H9 (cell line): ENCODE measurements around the gene ERO1B. TPM values are rescaled to one million over a fixed set of nuclear protein-coding genes. Genes with fewer than 3 reads are reported as not detected.

ENCODE experiments used
- DNase-seq: peaks from one replicate; pipeline ENCODE4 v3.0.0-alpha.2; 2017
- H2AFZ ChIP-seq: one replicate; pipeline ENCODE4 v1.6.1; 2013; ENCODE audit warnings: mild to moderate bottlenecking, low read length, control low read depth, moderate library complexity
- H2AK5ac ChIP-seq: 2 replicates; pipeline ENCODE4 v1.6.1; 2013; ENCODE audit warnings: low read length, control low read depth, mixed read lengths; ENCODE audit not compliant: insufficient read length
- H2BK120ac ChIP-seq: one replicate; pipeline ENCODE4 v1.6.1; 2013; ENCODE audit warnings: low read depth, mild to moderate bottlenecking, low read length, control low read depth, inconsistent platforms; ENCODE audit not compliant: poor library complexity, severe bottlenecking
- H2BK12ac ChIP-seq: 2 replicates; pipeline ENCODE4 v1.6.1; 2013; ENCODE audit warnings: low read length, control low read depth, mixed read lengths, low read depth; ENCODE audit not compliant: insufficient read length
- H2BK15ac ChIP-seq: 2 replicates; pipeline ENCODE4 v1.6.1; 2013; ENCODE audit warnings: low read depth, low read length, control low read depth
- H2BK20ac ChIP-seq: one replicate; pipeline ENCODE4 v1.6.1; 2013; ENCODE audit warnings: low read depth, mild to moderate bottlenecking, low read length, control low read depth, inconsistent platforms; ENCODE audit not compliant: poor library complexity, severe bottlenecking
- H2BK5ac ChIP-seq: 2 replicates; pipeline ENCODE4 v1.6.1; 2013; ENCODE audit warnings: low read length, control low read depth, mixed read lengths; ENCODE audit not compliant: insufficient read length
- H3K14ac ChIP-seq: 2 replicates; pipeline ENCODE4 v1.6.1; 2013; ENCODE audit warnings: low read length, control low read depth; ENCODE audit not compliant: insufficient read depth
- H3K18ac ChIP-seq: 2 replicates; pipeline ENCODE4 v1.6.1; 2013; ENCODE audit warnings: low read depth, mild to moderate bottlenecking, mixed read lengths, low read length, control low read depth; ENCODE audit not compliant: insufficient read length
- H3K23ac ChIP-seq: 2 replicates; pipeline ENCODE4 v1.6.1; 2013; ENCODE audit warnings: low read length, control low read depth, mixed read lengths, low read depth; ENCODE audit not compliant: insufficient read length
- H3K23me2 ChIP-seq: 2 replicates; pipeline ENCODE4 v1.6.1; 2013; ENCODE audit warnings: low read depth, mild to moderate bottlenecking, mixed read lengths, low read length, control low read depth; ENCODE audit not compliant: insufficient read length, poor library complexity, severe bottlenecking
- H3K27ac ChIP-seq: 2 replicates; pipeline ENCODE4 v1.5.1; 2013; ENCODE audit warnings: low read length, control low read depth, mixed read lengths, low read depth; ENCODE audit not compliant: insufficient read length
- H3K27me3 ChIP-seq: 2 replicates; pipeline ENCODE4 v1.6.1; 2013; ENCODE audit warnings: low read length, control low read depth, inconsistent platforms; ENCODE audit not compliant: insufficient read depth
- H3K4ac ChIP-seq: 2 replicates; pipeline ENCODE4 v1.6.1; 2013; ENCODE audit warnings: low read depth, mild to moderate bottlenecking, control low read depth, inconsistent platforms, low read length, moderate library complexity
- H3K4me1 ChIP-seq: 2 replicates; pipeline ENCODE4 v1.6.1; 2013; ENCODE audit warnings: low read length, control low read depth, inconsistent platforms; ENCODE audit not compliant: insufficient read depth
- H3K4me2 ChIP-seq: 2 replicates; pipeline ENCODE4 v1.6.1; 2013; ENCODE audit warnings: low read length, control low read depth, mixed read lengths; ENCODE audit not compliant: insufficient read length, insufficient read depth
- H3K56ac ChIP-seq: 2 replicates; pipeline ENCODE4 v1.6.1; 2013; ENCODE audit warnings: low read depth, mild to moderate bottlenecking, mixed read lengths, low read length, control low read depth; ENCODE audit not compliant: insufficient read length
- H3K79me1 ChIP-seq: 2 replicates; pipeline ENCODE4 v1.6.1; 2013; ENCODE audit warnings: low read depth, mild to moderate bottlenecking, moderate library complexity, low read length, control low read depth, inconsistent platforms; ENCODE audit not compliant: insufficient read depth, poor library complexity, severe bottlenecking
- H3K79me2 ChIP-seq: 2 replicates; pipeline ENCODE4 v1.6.1; 2013; ENCODE audit warnings: low read length, control low read depth, inconsistent platforms; ENCODE audit not compliant: insufficient read depth
- H3K9ac ChIP-seq: 2 replicates; pipeline ENCODE4 v1.6.1; 2013; ENCODE audit warnings: low read length, control low read depth, mixed read lengths; ENCODE audit not compliant: insufficient read length; ENCODE audit errors: extremely low read depth
- H3K9me3 ChIP-seq: one replicate; pipeline ENCODE4 v1.6.1; 2013; ENCODE audit warnings: low read depth, low read length, inconsistent platforms; ENCODE audit not compliant: control insufficient read depth
- H3T11ph ChIP-seq: one replicate; pipeline ENCODE4 v1.6.1; 2013; ENCODE audit warnings: mild to moderate bottlenecking, low read length, control low read depth, inconsistent platforms
- H4K20me1 ChIP-seq: one replicate; pipeline ENCODE4 v1.6.1; 2013; ENCODE audit not compliant: control insufficient read depth, insufficient read length, insufficient read depth
- H4K5ac ChIP-seq: 2 replicates; pipeline ENCODE4 v1.6.1; 2013; ENCODE audit warnings: low read depth, mild to moderate bottlenecking, mixed read lengths, low read length, control low read depth; ENCODE audit not compliant: insufficient read length
- H4K8ac ChIP-seq: replicated peaks from 2 replicates; pipeline ENCODE4 v1.6.1; 2013; ENCODE audit warnings: low read length, control low read depth, mixed read lengths, low read depth; ENCODE audit not compliant: insufficient read length
- H4K91ac ChIP-seq: 2 replicates; pipeline ENCODE4 v1.6.1; 2013; ENCODE audit warnings: low read depth, mild to moderate bottlenecking, moderate library complexity, mixed read lengths, low read length, control low read depth; ENCODE audit not compliant: insufficient read length
- H3K27ac Mint-ChIP-seq, 3 experiments: 2 replicates in 2 of 3; 3 replicates in 1 of 3; pipeline ENCODE4 v1.8.0; 2020 to 2021; ENCODE audit warnings: mixed read lengths in 3 of 3, mild to moderate bottlenecking in 1 of 3, moderate library complexity in 1 of 3
- H3K27me3 Mint-ChIP-seq: 2 replicates; pipeline ENCODE4 v1.8.0; 2021; ENCODE audit warnings: low read depth, mild to moderate bottlenecking, moderate library complexity, mixed read lengths
- H3K36me3 Mint-ChIP-seq, 3 experiments: 2 replicates in 2 of 3; 3 replicates in 1 of 3; pipeline ENCODE4 v1.8.0; 2020 to 2021; ENCODE audit warnings: low read depth in 3 of 3, mixed read lengths in 3 of 3; ENCODE audit not compliant: insufficient read depth in 1 of 3
- H3K4me1 Mint-ChIP-seq, 2 experiments: 2 replicates each; pipeline ENCODE4 v1.8.0; 2020; ENCODE audit warnings: mixed read lengths in 2 of 2
- H3K4me3 Mint-ChIP-seq, 2 experiments: 2 replicates in 1 of 2; 3 replicates in 1 of 2; pipeline ENCODE4 v1.8.0; 2020 to 2021; ENCODE audit warnings: mild to moderate bottlenecking in 2 of 2, mixed read lengths in 2 of 2, moderate library complexity in 1 of 2
- H3K9me3 Mint-ChIP-seq, 2 experiments: 2 replicates in 1 of 2; 3 replicates in 1 of 2; pipeline ENCODE4 v1.8.0; 2020; ENCODE audit warnings: mild to moderate bottlenecking in 2 of 2, mixed read lengths in 2 of 2, moderate library complexity in 1 of 2
- WGBS: extraction: QIAGEN DNeasy Blood & Tissue Kit; methylation state at CpG from one replicate; pipeline ENCODE4 v1.1.7; 2013; ENCODE audit warnings: missing lambda C conversion rate, low lambda C conversion rate, mixed read lengths; ENCODE audit not compliant: insufficient read length; ENCODE audit errors: extremely low coverage; 5-methylcytosine and 5-hydroxymethylcytosine counted together
- total RNA-seq: library from RNA; stranded (reverse); gene quantifications from 2 replicates; pipeline ENCODE4 v1.2.1, GENCODE V29; 2021
- TF ChIP-seq, protein P1 (sequence below): fragments of 200-600 bp; sonication (generic); conservative IDR thresholded peaks from 3 replicates; pipeline ENCODE4 v1.8.0; 2021; ENCODE audit warnings: antibody characterized with exemption, mild to moderate bottlenecking

ERO1B gene
- total RNA-seq, 1 experiment from 2014 or later: 1.5 TPM

DNA sequence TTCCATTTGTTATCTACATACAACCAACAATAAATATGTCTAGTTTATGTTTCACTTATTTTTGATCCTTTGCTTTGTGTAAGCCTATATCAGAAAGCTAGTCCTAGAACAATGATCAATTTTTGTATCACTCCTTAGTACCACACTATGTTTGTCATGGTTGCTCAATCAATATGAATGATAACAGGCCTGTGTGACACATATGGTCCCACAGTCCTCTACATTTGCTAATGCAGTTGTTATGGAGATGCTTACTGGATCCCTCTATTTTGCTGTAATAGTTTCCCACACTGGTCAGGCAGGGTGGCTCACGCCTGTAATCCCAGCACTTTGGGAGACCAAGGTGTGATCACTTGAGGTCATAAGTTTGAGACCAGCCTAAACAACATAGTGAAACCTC lies 59.1 kb downstream of the ERO1B start:
- Histone ChIP-seq H3K23me2 (no peaks in the 10 kb centered on the region), H3K4me1 (no peaks in the 10 kb centered on the region), H3K9me3 (no peaks in the 10 kb centered on the region), H3K18ac (no peak overlapping the region), H3K4me2 (no peak overlapping the region), H4K20me1 (no peaks in the 10 kb centered on the region), H2BK5ac (no peak overlapping the region), H3K23ac (no peak overlapping the region), H3K79me1 (no peaks in the 10 kb centered on the region), H2BK120ac (no peak overlapping the region), H2AFZ (no peak overlapping the region), H3K27ac (no peak overlapping the region), H3K4ac (no peak overlapping the region), H3K9ac (no peak overlapping the region), H3K14ac (no peak overlapping the region), H2BK20ac (no peak overlapping the region), H4K5ac (no peak overlapping the region), H3K56ac (no peak overlapping the region), H3K79me2 (no peaks in the 10 kb centered on the region), H4K8ac (no peak overlapping the region), H3K27me3 (no peaks in the 10 kb centered on the region), H3T11ph (no peak overlapping the region), H2BK15ac (no peak overlapping the region), H2AK5ac (no peak overlapping the region), H4K91ac (no peak overlapping the region), H2BK12ac (no peak overlapping the region)
- no CpG with 5 or more reads among the region's 1 CpG for WGBS
- Mint-ChIP-seq H3K4me1 (no peaks in the 10 kb centered on the region; a peak in 1 of 4 replicates), H3K27ac (no peak overlapping the region), H3K9me3 (no peaks in the 10 kb centered on the region), H3K36me3 (no peaks in the 10 kb centered on the region), H3K4me3 (no peak overlapping the region), H3K27me3 (no peaks in the 10 kb centered on the region)
- DNase-seq: no peak
- TF ChIP-seq, protein P1, sequence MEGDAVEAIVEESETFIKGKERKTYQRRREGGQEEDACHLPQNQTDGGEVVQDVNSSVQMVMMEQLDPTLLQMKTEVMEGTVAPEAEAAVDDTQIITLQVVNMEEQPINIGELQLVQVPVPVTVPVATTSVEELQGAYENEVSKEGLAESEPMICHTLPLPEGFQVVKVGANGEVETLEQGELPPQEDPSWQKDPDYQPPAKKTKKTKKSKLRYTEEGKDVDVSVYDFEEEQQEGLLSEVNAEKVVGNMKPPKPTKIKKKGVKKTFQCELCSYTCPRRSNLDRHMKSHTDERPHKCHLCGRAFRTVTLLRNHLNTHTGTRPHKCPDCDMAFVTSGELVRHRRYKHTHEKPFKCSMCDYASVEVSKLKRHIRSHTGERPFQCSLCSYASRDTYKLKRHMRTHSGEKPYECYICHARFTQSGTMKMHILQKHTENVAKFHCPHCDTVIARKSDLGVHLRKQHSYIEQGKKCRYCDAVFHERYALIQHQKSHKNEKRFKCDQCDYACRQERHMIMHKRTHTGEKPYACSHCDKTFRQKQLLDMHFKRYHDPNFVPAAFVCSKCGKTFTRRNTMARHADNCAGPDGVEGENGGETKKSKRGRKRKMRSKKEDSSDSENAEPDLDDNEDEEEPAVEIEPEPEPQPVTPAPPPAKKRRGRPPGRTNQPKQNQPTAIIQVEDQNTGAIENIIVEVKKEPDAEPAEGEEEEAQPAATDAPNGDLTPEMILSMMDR: no peak
